SIG-M5 treated with dmso at 0.1 percent for 504 hours (cell line): ENCODE data around the gene AMN1.
"Not testable (repeated sequence)": the region's sequence is repeated elsewhere in the genome, so short reads cannot be mapped to it uniquely, and the experiment has no call there.

Experiments used
- DNase-seq: peaks from one replicate; lab custom pipeline; 2025; ENCODE audit not compliant: unreplicated experiment; lab: John Stamatoyannopoulos, UW

AMN1 gene

DNA sequence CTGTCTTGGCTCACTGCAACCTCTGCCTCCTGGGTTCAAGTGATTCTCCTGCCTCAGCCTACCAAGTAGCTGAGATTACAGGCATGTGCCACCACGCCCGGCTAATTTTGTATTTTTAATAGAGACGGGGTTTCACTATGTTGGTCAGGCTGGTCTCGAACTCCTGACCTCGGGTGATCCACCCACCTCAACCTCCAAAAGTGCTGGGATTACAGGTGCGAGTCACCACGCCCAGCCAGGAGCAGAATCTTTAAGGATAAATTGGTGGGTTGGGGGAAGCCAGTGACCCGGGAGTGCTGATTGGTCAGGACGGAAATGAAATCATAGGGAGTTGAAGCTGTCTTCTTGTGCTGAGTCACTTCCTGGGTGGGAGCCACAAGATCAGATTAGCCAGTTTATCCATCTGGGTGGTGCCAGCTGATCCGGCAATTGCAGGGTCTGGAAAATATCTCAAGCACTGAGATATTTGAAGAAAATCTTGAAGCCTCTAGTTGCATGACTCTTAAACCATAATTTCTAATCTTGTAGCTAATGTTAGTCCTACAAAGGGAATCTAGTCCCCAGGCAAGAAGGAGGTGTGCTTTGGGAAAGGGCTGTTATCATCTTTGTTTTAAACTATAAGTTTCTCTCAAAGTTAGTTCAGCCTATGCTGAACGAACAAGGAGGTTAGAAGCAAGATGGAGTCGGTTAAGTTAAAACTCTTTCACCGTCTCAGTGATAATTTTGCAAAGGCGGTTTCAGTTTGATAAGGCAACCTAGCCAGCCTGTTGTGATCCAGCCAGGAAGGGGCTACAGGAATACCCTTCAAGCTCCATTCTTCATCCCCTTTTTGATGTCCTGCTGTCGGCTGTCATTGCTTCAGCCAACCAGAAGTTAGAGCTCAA is 5.0 kb upstream of the AMN1 start:
- not testable (repeated sequence) for DNase-seq

DNA sequence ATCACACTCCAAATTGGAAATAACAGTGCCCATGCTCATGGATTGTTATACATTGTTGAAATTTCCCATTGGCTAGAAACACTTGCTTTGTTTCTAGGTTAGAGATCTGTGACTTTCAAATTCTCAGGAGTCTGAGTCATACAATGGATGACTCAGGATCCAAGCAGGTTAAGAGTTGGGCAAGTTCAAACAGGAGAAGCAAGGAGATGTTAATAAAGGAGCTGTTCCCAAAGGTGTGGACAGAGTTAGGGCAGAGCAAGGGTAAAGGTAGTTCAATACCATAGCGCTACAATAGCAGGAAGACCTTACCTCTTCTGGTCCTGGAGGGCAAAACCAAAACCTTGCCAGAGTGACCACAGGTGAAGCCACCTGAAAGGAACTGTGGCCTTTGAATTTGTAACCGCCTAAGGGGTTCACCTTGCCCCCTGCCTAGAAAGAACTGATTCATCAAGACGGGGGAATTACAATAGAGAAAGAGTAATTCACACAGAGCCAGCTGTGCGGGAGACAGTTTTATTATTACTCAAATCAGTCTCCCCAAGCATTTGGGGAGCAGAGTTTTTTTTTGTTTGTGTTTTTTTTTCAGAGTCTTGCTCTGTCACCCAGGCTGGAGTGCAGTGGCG is 4.2 kb upstream of the AMN1 start:
- DNase-seq: peak; percentile 65

DNA sequence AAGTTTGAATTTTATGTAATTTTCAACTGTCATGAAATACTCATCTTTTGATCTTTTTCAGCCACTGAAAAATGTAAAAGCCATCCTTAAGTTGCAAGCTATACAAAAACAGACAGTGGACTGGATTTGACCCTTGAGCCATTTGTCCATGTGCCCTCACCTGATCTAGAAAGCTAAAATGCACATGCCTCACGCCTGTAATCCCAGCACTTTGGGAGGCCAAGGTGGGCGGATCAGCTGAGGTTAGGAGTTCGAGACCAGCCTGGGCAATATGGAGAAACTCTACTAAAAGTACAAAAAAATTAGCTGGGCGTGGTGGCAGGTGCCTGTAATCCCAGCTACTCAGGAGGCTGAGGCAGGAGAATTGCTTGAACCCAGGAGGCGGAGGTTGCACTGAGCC is 2.4 kb upstream of the AMN1 start:
- DNase-seq: not testable (repeated sequence)

DNA sequence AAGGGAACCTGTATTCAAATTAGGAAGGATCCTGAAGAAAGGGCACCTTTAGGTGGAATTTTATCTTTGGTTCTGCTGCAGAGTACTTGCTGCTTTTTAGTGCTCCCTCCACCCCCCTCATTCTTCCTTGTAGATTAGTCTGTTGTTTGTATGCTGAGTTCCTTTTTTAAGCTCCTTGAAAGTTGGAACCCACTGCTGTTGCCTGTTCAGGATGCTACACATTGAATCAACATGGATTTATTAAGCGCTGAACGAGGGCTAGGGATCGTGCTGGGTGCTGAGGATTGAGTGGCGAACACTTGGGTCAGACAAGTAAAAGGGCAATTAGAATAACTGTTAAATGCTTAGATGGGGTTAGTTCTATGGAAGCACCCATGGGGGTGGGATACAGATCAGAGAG is 884 bp upstream of the AMN1 start:
- DNase-seq: peak; percentile 37

DNA sequence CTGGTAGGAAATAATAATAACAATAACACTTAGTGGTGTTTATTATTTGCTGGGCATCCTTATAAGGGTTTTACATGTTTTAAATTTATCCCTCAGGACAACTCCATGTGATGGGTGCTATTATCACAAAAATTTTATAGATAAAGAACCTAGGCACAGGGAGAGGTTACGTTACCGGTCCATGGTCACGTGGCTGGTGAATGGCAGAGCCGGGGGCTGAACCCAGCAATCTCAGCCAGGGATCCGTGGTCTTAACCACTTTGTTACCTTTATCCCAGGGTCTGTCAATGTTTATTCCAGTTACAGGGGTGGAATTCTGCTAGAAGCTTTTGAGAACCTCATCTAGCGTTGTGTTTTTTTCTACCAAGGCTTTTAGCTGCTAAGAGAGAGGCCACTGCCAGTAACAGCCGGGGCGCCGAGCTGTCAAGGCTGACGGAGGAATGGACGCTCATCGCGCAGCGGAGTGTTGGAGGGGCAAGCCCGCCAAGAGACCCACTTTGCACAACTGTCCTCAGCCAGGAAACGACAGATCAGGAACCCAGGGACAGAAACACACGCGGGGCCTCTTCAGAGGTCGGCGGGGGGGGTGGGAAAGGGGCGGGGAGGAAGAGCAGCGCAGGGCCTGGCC is 418 bp downstream of the AMN1 start:
- DNase-seq: peak; percentile 26

DNA sequence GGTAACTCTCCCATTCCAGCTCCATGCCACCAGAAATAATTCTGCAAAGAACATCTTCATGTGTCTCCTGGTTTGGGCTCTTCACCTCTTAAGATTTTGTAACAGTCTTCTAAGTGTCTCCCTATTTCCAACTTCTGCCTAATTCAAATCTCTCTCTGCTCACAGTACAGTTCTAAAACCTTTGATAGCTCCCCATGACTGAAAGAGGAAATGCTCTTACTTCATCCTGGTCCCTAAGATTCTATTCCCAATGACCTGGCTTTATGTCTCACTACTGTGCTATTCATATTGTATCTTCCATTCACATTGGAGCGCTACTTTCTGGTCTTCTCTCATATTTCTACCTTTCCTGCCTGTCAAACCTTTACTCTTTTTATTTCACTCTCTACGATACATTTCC is 1.6 kb downstream of the AMN1 start:
- DNase-seq: peak; percentile 46

DNA sequence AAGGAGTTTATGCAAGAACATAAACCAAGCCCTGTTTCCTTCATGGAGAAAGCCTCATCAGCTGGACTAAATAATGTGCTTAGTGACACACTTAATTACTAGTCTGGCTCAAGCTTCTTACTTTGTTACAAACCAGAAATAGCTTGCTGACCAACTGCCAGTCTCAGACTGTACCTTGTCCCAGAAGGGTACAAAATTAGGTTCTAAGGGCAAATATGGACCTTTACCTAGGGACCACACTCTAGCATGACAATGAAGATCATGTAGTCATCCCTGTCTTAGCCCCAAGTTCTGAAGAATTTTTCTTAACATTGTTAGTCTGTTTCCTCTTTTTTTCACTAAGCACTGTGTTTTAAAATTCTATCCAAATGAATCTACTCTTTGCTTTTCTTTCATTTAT is 2.2 kb downstream of the AMN1 start:
- no peak for DNase-seq

DNA sequence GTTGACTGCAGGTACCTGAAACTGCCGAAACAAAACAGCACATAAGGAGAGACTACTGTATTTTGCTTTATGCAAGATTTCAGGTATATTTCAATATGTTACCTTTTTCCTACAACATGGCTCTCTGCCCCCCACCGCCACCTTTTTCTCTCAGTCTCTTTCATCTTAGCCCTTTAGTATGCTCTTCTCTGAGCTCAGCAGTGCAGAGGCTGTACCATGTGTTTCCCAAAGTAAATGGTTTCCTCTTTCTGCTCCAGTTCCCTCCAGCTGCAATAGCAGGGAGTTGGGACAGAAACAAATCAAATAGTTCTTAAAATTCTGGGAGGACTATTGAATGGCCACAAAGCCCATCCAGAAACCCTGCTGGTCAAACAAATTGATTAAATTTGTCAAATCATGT is 4.3 kb downstream of the AMN1 start:
- no peak for DNase-seq

DNA sequence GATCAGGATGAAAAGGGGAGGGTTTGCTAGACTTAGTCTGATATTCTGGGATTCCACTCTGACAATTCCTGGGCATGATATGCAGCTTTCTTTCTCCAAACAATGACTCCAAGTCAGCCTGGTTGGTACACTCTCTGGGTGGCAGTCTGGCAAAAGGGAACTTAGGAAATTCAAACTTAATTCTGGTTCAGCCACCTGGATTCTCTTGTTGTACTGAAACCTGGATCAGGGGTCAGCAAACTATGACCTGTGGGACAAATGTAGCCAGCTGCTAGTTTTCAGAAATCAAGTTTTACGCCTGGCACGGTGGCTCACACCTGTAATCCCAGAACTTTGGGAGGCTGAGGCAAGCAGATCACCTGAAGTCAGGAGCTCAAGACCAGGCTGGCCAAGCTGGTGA is 6.2 kb downstream of the AMN1 start:
- DNase-seq: no peak

DNA sequence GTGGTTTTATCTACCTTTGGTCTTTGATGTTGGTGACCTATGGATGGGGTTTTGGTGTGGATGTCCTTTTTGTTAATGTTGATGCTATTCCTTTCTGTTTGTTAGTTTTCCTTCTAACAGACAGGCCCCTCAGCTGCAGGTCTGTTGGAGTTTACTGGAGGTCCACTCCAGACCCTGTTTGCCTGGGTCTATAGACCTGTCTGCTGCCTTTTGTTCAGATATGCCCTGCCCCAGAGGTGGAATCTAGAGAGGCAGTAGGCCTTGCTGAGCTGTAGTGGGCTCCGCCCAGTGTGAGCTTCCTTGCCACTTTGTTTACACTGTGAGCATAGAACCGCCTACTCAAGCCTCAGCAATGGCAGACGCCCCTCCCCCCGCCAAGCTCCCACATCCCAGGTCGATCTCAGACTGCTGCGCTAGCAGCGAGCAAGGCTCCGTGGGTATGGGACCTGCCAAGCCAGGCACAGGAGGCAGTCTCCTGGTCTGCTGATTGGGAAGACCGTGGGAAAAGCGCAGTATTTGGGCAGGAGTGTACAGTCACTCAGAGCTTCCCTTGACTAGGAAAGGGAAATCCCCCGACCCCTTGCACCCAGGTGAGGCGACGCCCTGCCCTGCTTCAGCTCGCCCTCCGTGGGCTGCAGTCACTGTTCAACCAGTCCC is 10.2 kb downstream of the AMN1 start:
- DNase-seq: not testable (repeated sequence)

DNA sequence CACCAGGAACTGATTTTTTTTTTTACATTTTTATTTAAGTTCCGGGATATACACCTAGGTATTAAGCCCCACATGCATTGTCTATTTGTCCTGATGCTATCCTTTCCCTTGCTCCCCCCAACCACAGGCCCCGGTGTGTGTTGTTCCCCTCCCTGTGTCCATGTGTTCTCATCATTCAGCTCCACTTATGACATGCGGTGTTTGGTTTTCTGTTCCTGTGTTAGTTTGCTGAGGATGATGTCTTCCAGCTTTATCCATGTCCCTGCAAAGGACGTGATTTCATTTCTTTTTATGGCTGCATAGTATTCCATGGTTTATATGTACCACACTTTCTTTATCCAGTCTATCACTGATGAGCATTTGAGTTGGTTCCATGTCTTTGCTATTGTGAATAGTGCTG is 11.8 kb downstream of the AMN1 start:
- DNase-seq: not testable (repeated sequence)

DNA sequence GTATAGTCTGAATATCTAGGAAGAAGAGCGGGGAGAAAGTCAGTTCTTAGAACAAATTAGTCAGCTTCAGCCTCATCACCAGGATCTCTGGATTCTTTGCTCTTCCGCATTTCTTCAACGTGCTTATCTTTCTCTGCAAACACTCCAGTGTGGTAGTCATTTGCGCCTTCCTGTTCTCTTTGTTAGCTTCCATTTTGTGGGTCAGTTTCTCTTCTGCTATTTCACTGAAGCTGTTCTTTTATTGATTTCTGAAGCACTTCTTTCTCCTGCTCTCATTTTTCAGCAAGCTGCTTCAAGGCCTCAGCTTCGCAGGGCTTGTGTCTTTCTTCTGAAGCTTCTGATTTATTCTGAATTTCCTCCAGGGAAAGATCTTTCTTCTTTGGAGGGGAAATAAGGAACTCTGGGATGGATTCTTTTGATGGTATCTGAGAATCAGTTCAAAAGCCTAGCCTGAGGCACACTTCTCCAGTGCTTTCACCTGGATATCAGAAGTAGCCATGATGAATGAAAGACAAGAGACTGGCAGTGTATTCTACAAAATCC is 13.5 kb downstream of the AMN1 start:
- peak; percentile 97 for DNase-seq

DNA sequence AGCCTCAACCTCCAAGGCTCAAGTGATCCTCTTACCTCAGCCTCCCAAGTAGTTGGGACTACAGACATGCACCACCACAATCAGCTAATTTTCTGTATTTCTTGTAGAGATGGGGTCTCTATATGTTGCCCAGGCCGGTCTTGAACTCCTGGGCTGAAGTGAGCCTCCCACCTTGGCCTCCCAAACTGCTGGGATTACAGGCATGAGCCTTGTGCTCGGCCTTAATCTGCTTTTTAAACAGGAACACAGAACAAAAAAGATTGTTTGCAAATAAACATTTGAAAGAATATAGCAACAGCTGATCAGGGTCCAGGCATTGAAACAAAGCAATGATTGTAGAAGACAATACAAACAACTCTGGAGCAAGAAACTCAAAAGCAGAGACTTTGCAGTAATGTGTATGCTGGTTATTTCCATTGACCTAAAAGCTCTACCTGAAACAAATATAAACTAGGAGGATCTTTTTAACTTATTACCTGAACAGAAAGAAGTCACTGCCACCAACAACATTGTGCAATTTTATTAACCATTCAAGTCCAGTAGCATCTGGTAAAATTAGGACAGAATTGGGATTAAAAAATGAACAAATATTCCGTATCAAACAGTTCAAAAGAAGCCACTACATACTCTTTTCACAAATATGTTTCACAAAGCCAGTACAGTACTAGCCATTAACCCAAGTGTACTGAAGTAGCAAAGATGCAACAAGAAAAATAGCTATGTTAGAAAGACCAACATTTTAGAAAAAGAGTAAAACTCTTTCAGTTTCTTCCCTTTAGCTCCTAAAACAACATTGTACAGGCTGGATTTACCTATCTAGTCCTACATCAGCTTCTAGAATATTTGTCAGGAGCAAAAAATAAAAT is 14.2 kb downstream of the AMN1 start:
- no peak for DNase-seq

DNA sequence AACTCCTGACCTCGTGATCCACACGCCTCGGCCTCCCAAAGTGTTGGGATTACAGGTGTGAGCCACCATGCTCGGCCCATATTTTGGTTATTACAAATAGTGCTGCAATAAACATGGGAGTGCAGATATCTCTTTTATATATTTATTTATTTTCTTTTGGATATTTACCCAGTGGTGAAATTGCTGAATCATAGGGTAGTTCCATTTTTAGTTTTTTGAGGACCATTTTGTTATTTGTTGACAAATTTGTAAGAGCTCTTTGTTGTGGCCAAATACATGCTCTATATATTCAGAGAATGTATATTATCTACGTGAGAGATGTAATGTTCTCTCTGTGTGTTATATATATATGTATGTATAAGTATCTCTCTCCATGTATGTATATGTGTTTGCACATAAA is 15.9 kb downstream of the AMN1 start:
- DNase-seq: no peak

DNA sequence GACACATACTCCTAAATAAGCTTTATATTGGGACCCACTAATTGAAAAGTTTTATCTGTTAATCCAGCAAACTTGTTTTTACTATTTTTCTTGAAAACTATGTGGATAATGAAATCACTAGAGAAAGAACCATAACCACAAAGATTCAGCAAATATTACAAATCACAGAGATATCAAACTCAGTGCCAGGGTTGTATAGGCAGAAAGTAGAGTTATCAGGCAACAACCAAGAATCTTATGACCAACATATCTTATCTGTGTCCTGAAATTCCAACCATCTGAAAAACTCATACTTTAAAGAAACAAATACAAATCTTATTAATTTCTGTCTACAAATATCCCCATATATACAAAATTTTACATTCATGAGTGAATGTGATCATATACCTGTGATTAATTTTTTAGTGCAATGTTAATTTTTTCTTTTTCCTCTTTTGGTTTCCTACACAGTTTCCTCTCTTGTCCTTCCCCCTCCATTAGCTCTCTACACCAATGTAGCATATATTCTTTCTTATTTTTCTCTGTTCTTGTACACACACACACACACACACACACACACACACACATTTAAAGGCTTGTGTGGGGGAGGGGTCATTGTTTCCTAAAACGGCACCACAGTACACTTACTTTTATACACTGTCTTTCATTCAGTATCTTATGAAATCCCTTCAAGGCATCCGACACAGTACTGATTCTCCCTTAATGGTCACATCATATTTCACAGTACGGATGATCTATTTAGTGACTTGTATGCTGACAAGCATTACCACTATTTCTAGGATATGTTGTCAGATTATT is 18.6 kb downstream of the AMN1 start:
- DNase-seq: no peak

DNA sequence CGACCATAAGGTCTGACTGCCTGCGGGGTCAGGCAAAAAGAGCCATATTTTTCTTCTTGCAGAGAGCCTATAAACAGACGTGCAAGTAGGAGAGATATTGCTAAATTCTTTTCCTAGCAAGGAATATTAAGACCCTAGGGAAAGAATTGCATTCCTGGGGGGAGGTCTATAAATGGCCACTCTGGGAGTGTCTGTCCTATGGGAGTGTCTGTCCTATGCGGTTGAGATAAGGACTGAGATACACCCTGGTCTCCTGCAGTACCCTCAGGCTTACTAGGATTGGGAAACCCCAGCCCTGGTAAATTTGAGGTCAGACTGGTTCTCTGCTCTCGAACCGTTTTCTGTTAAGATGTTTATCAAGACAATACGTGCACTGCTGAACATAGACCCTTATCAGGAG is 20.7 kb downstream of the AMN1 start:
- not testable (repeated sequence) for DNase-seq

DNA sequence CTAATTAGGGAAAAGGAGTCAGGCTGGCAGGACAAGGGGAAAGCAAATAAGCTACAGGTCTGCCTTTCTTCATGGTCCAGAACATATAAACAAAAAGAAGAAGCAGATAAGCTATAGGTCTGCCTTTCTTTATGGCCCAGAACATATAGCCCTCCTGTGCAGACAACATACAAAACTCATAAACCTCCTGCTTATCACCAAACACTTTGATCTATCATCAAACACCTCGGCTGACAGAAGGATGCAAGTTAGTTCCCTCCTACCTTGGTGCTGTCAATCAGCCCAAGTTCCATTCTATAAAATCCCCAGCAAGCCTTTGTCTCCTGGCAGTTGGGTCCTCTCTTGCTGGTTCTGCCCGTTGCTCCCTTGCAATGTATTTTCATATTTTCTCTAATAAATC is 23.2 kb downstream of the AMN1 start:
- no peak for DNase-seq

DNA sequence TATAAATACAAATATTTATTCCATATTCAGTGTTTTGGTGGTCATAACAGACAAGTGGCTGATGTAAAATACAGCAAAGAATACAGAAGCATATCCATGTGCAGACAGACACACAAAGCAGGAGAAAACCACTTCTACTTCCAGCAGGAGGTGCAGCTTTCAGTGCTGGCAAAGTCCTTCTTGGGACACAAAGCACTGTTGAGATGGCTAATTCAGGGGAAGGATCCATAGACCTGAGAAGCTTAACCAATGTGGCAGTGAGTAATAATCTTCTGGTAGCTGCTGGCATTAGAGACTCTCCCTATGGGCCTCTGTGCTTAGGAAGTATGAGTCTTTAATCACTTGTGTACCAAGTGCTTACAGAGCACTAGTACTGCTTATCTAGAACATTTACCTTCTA is 26.8 kb downstream of the AMN1 start:
- DNase-seq: peak; percentile 14

DNA sequence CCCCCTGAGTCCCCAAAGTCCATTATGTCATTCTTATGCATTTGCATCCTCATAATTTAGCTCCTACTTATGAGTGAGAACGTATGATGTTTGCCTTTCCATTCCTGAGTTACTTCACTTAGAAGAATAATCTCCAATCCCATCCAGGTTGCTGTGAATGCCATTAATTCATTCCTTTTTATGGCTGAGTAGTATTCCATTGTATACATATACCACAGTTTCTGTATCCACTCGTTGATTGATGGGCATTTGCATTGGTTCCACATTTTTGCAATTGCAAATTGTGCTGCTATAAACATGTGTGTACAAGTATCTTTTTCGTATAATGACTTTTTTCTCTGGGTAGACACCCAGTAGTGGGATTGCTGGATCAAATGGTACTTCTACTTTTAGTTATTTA is 38.9 kb downstream of the AMN1 start:
- DNase-seq: not testable (repeated sequence)

DNA sequence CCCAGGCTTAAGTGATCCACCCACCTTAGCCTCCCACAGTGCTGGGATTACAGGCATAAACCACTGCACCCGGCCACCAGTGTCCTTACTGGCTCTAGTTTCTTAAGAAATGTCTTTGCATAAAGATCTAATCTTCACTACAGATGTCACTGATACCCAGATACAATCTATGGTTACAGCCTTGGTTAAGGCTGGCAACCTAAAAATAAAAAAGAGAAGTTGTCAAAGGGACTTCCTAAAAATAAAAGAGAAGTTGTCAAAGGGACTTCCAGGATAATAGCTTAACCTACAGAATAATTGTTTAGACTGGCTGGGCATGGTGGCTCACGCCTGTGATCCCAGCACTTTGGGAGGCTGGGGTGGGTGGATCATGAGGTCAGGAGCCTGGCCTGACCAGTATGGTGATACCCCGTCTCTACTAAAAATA is 41.7 kb downstream of the AMN1 start:
- peak; percentile 98 for DNase-seq
